Endothelial cell of umbilical vein (primary cell): ENCODE measurements around the gene BRS3.

Experiments
- EZH2 ChIP-seq: IDR thresholded peaks from 2 replicates; pipeline ENCODE4 v1.6.1; 2012; ENCODE audit warnings: borderline replicate concordance, low read depth, mild to moderate bottlenecking, moderate library complexity, low read length, inconsistent platforms; ENCODE audit not compliant: severe bottlenecking
- POLR2A ChIP-seq: IDR thresholded peaks from 2 replicates; pipeline ENCODE4 v1.6.1; 2012; ENCODE audit warnings: low read depth, mild to moderate bottlenecking, control low read depth, low read length
- TF ChIP-seq, protein P1 (sequence below), 2 donors: IDR thresholded peaks; 1 replicate in 1 of 2; 2 replicates in 1 of 2; pipeline ENCODE4 v1.5.1; 2011; ENCODE audit warnings: low read length in 2 of 2, mild to moderate bottlenecking in 2 of 2, moderate library complexity in 2 of 2, control low read depth in 1 of 2, inconsistent platforms in 1 of 2, low read depth in 1 of 2; ENCODE audit not compliant: insufficient read depth in 1 of 2; ENCODE audit errors: extremely low read depth in 1 of 2

- TF ChIP-seq, protein P1, sequence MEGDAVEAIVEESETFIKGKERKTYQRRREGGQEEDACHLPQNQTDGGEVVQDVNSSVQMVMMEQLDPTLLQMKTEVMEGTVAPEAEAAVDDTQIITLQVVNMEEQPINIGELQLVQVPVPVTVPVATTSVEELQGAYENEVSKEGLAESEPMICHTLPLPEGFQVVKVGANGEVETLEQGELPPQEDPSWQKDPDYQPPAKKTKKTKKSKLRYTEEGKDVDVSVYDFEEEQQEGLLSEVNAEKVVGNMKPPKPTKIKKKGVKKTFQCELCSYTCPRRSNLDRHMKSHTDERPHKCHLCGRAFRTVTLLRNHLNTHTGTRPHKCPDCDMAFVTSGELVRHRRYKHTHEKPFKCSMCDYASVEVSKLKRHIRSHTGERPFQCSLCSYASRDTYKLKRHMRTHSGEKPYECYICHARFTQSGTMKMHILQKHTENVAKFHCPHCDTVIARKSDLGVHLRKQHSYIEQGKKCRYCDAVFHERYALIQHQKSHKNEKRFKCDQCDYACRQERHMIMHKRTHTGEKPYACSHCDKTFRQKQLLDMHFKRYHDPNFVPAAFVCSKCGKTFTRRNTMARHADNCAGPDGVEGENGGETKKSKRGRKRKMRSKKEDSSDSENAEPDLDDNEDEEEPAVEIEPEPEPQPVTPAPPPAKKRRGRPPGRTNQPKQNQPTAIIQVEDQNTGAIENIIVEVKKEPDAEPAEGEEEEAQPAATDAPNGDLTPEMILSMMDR (IDR thresholded peaks at IDR 0.05; ENCODE audit: extremely low read depth in 1 of 2, insufficient read depth in 1 of 2, low read depth in 1 of 2, low read length in 2 of 2) = no peak
- no peak for TF ChIP-seq EZH2
- TF ChIP-seq POLR2A = no peak
Measured at GRCh38 chrX:136496764-136497555, 9.2 kb downstream of the BRS3 start.
